RPMI8226 (cell line): Measurements from ENCODE around the gene ABCB10.
"Not testable (repeated sequence)": the region's sequence is repeated elsewhere in the genome, so short reads cannot be mapped to it uniquely, and the experiment has no call there.

Experiments used
- DNase-seq: peaks from one replicate; pipeline ENCODE4 v3.0.0-alpha.2; 2015

The ABCB10 gene

GRCh38 chr1:229535230-229535629 lies 23.3 kb downstream of the ABCB10 start:
- no peak for DNase-seq

- no peak for DNase-seq
Measured at GRCh38 chr1:229531326-229531725, 27.2 kb downstream of the ABCB10 start.

- no peak for DNase-seq
Measured at GRCh38 chr1:229529639-229530038, 28.9 kb downstream of the ABCB10 start.

- no peak for DNase-seq
Measured at GRCh38 chr1:229526695-229527094, 31.8 kb downstream of the ABCB10 start.

- no peak for DNase-seq
Measured at GRCh38 chr1:229523052-229523451, 35.5 kb downstream of the ABCB10 start.

- peak; percentile 82 for DNase-seq
Measured at GRCh38 chr1:229514578-229515275, 43.8 kb downstream of the ABCB10 start.

- not testable (repeated sequence) for DNase-seq
Measured at GRCh38 chr1:229511625-229512024, 46.9 kb downstream of the ABCB10 start.

- DNase-seq = not testable (repeated sequence)
Measured at GRCh38 chr1:229511201-229511600, 47.3 kb downstream of the ABCB10 start.

- DNase-seq = no peak
Measured at GRCh38 chr1:229509576-229509975, 48.9 kb downstream of the ABCB10 start.

- DNase-seq = no peak
Measured at GRCh38 chr1:229508823-229509337, 49.6 kb downstream of the ABCB10 start.

- peak; percentile 100 for DNase-seq
Measured at GRCh38 chr1:229507951-229508822, 50.3 kb downstream of the ABCB10 start, which contains the start of gene NUP133. Gene NUP133 (minus strand): TSS chr1:229508341. CDS start chr1:229508249, 92 bp downstream.

GRCh38 chr1:229507502-229507901 lies 51.0 kb downstream of the ABCB10 start:
- no peak for DNase-seq

- DNase-seq = no peak
Measured at GRCh38 chr1:229506633-229507032, 51.9 kb downstream of the ABCB10 start.

- DNase-seq = no peak
Measured at GRCh38 chr1:229495782-229496181, 62.7 kb downstream of the ABCB10 start.

- no peak for DNase-seq
Measured at GRCh38 chr1:229487181-229487580, 71.3 kb downstream of the ABCB10 start.

GRCh38 chr1:229485318-229485717 lies 73.2 kb downstream of the ABCB10 start:
- DNase-seq = no peak

GRCh38 chr1:229482511-229482910 lies 76.0 kb downstream of the ABCB10 start:
- DNase-seq = no peak

- no peak for DNase-seq
Measured at GRCh38 chr1:229480495-229480894, 78.0 kb downstream of the ABCB10 start.

GRCh38 chr1:229479660-229480399 lies 78.7 kb downstream of the ABCB10 start:
- DNase-seq = no peak

GRCh38 chr1:229478852-229479251 lies 79.7 kb downstream of the ABCB10 start:
- DNase-seq = peak; percentile 6

- not testable (repeated sequence) for DNase-seq
Measured at GRCh38 chr1:229475859-229476258, 82.6 kb downstream of the ABCB10 start.

GRCh38 chr1:229474509-229474908 lies 84.0 kb downstream of the ABCB10 start:
- no peak for DNase-seq

GRCh38 chr1:229471175-229471574 lies 87.3 kb downstream of the ABCB10 start:
- no peak for DNase-seq
